HepG2 (cell line): Measurements from ENCODE around the gene BRAT1. TPM values are rescaled to one million over a fixed set of nuclear protein-coding genes. Genes with fewer than 3 reads are reported as not detected.
A peak's percentile ranks its signal among the peaks of the same experiment; 100 is the strongest.

Experiments
- ASH2L ChIP-seq: fragments of 300-600, 200-600 bp; sonication (generic); IDR thresholded peaks from 2 replicates; pipeline ENCODE4 v1.7.0; 2017; ENCODE audit warnings: low read depth, mild to moderate bottlenecking, moderate library complexity, mixed read lengths, low read length; ENCODE audit not compliant: insufficient read length
- CENPT ChIP-seq: sonication (generic); formaldehyde crosslinking; IDR thresholded peaks from 2 replicates; pipeline ENCODE4 v1.8.0; 2022; ENCODE audit warnings: low read depth, mild to moderate bottlenecking, moderate library complexity, missing genetic modification reagents
- CSRNP2 ChIP-seq: sonication (generic); formaldehyde crosslinking; conservative IDR thresholded peaks from 2 replicates; pipeline ENCODE4 v1.8.0; 2022; ENCODE audit warnings: low read depth, missing genetic modification reagents
- GABPB1 ChIP-seq: IDR thresholded peaks from 2 replicates; pipeline ENCODE4 v1.6.1; 2016; ENCODE audit warnings: mild to moderate bottlenecking, missing genetic modification reagents, moderate library complexity, missing compliant biosample characterization
- HINFP ChIP-seq: sonication (generic); formaldehyde crosslinking; IDR thresholded peaks from 2 replicates; pipeline ENCODE4 v1.4.0; 2020; ENCODE audit warnings: low read depth, mild to moderate bottlenecking, missing genetic modification reagents
- IKZF5 ChIP-seq: IDR thresholded peaks from 2 replicates; pipeline ENCODE4 v1.6.1; 2018; ENCODE audit warnings: missing genetic modification reagents, mild to moderate bottlenecking, missing compliant biosample characterization
- POGZ ChIP-seq: sonication (generic); formaldehyde crosslinking; IDR thresholded peaks from 2 replicates; pipeline ENCODE4 v1.4.0; 2020; ENCODE audit warnings: mild to moderate bottlenecking, missing genetic modification reagents
- SMAD3 ChIP-seq: sonication (generic); formaldehyde crosslinking; IDR thresholded peaks from 2 replicates; pipeline ENCODE4 v1.4.0; 2020; ENCODE audit warnings: missing genetic modification reagents
- ZBTB7B ChIP-seq: sonication (generic); formaldehyde crosslinking; IDR thresholded peaks from 2 replicates; pipeline ENCODE4 v1.4.0; 2020; ENCODE audit warnings: missing genetic modification reagents
- ZNF24 ChIP-seq: fragments of 450-650 bp; IDR thresholded peaks from 2 replicates; pipeline ENCODE4 v1.6.1; 2017; ENCODE audit warnings: antibody characterized with exemption, mild to moderate bottlenecking
- polyA plus RNA-seq, 8 experiments: library from polyadenylated mRNA; depleted of rRNA in 3 of 8; stranded (reverse) in 7 of 8; unstranded in 1 of 8; fragments of >200 nt; fragmentation: Illumina TruSeq in 4 of 8; extraction: Trizol in 4 of 8; gene quantifications; 2 replicates each; pipeline versions ENCODE4 v1.2.1 to v1.2.3, GENCODE V29; 2011 to 2016; ENCODE audit warnings: low read depth in 4 of 8, missing spikeins in 1 of 8, mixed read lengths in 1 of 8; ENCODE audit not compliant: insufficient read depth in 1 of 8
- total RNA-seq, 5 experiments: library from RNA; depleted of rRNA; stranded (reverse); fragments of >200 nt; fragmentation: Illumina TruSeq; extraction: Trizol; gene quantifications; 2 replicates each; pipeline ENCODE4 v1.2.3, GENCODE V29; 2016; ENCODE audit warnings: low read depth in 1 of 5

BRAT1 gene
- total and polyA plus RNA-seq, 2 of the 13 experiments (the other 11 are each of a cell fraction or from before 2014, with no cell fraction given) = 10.2 to 20.3 TPM

GRCh38 chr7:2523461-2523936 lies 31.8 kb downstream of the BRAT1 start (continued):
- no peak for TF ChIP-seq CSRNP2 (CRISPR knock-in tag)
- no peak for TF ChIP-seq HINFP (CRISPR knock-in tag)
- no peak for TF ChIP-seq CENPT (CRISPR knock-in tag)
- peak; percentile 40; the same call in 1 of the 2 replicates for TF ChIP-seq ZBTB7B
- TF ChIP-seq GABPB1 = 0 out of 2 replicates have a peak, but pooled peaks have one; percentile 5
- TF ChIP-seq SMAD3 (CRISPR knock-in tag) = no peak
- TF ChIP-seq ASH2L = no peak
- TF ChIP-seq POGZ (CRISPR knock-in tag) = no peak
- no peak for TF ChIP-seq IKZF5 (CRISPR knock-in tag)
- no peak for TF ChIP-seq ZNF24
